Tibial artery (tissue), 4 donors: ENCODE results near the gene ADGRA3.

Source experiments
- DNase-seq, 2 donors: peaks; one replicate each; pipeline ENCODE4 v3.0.0-alpha.2; 2019
- H3K27ac ChIP-seq, 2 donors: fragments of 200-600 bp; sonication (generic) in 1 of 2; 1 replicate in 1 of 2; 2 replicates in 1 of 2; pipeline ENCODE4 v1.5.1; 2018 to 2019; ENCODE audit warnings: mild to moderate bottlenecking in 1 of 2
- H3K27me3 ChIP-seq, 2 donors: fragments of 200-600 bp; sonication (generic) in 1 of 2; one replicate each; pipeline versions ENCODE4 v1.5.1 to v1.6.0; 2016 to 2019
- H3K36me3 ChIP-seq, 3 donors: fragments of 200-600 bp; sonication (generic) in 2 of 3; one replicate each; pipeline ENCODE4 v1.5.1; 2016 to 2019; ENCODE audit warnings: mild to moderate bottlenecking in 2 of 3
- H3K4me1 ChIP-seq, 4 donors: fragments of 200-600 bp; sonication (generic) in 2 of 4; 1 replicate in 3 of 4; 2 replicates in 1 of 4; pipeline ENCODE4 v1.5.1; 2016 to 2019
- H3K4me3 ChIP-seq, 2 donors: fragments of 200-600 bp; sonication (generic) in 1 of 2; 1 replicate in 1 of 2; 2 replicates in 1 of 2; pipeline ENCODE4 v1.5.1; 2018 to 2019; ENCODE audit warnings: mild to moderate bottlenecking in 2 of 2
- H3K9me3 ChIP-seq, 3 donors: fragments of 200-600 bp; sonication (generic) in 1 of 3; one replicate each; pipeline ENCODE4 v1.5.1; 2016 to 2019
- intact Hi-C: fragments of 100-400 bp; cut with DNase I; formaldehyde crosslinking; loops from one replicate; pipeline ENCODE4 v1.15.0; 2023; ENCODE audit warnings: low total_unique reads
- TF ChIP-seq, protein P1 (sequence below), 2 experiments: fragments of 200-600 bp in 1 of 2; fragments of 450-650 bp in 1 of 2; IDR thresholded peaks; one replicate each; pipeline ENCODE4 v1.5.1; 2017 to 2019; ENCODE audit warnings: antibody characterized with exemption in 2 of 2, mild to moderate bottlenecking in 1 of 2, moderate library complexity in 1 of 2

The ADGRA3 gene

DNA sequence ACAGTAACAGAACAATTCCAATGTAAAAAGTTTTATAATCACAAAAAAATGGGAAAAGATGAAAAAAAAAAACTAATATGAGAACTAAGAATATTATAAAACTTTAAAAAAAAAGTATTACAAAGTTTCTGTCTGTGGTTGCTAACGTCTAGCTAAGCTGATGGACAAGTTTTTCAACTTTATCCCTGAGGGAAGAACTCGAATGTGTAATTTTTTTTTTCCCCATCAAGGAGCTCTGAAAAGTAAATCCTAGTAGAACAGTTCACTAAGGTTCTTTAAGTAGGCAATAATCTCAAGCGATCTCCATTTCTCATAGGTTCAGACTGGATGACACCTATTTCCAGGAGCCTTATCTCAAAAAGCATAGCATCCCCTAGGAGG, 14.2 kb downstream of the ADGRA3 start:
- DNase-seq, result no peak
- Histone ChIP-seq H3K27me3 (no peaks in the 10 kb centered on the region), H3K4me1 (peaks cover 0 to 6% (median 0%) of the 10 kb centered on the region in 4 donors), H3K9me3 (no peaks in the 10 kb centered on the region), H3K27ac (no peak overlapping the region), H3K36me3 (no peaks in the 10 kb centered on the region), H3K4me3 (no peak overlapping the region)
- intact Hi-C loops, result no loop called here
- TF ChIP-seq, protein P1, sequence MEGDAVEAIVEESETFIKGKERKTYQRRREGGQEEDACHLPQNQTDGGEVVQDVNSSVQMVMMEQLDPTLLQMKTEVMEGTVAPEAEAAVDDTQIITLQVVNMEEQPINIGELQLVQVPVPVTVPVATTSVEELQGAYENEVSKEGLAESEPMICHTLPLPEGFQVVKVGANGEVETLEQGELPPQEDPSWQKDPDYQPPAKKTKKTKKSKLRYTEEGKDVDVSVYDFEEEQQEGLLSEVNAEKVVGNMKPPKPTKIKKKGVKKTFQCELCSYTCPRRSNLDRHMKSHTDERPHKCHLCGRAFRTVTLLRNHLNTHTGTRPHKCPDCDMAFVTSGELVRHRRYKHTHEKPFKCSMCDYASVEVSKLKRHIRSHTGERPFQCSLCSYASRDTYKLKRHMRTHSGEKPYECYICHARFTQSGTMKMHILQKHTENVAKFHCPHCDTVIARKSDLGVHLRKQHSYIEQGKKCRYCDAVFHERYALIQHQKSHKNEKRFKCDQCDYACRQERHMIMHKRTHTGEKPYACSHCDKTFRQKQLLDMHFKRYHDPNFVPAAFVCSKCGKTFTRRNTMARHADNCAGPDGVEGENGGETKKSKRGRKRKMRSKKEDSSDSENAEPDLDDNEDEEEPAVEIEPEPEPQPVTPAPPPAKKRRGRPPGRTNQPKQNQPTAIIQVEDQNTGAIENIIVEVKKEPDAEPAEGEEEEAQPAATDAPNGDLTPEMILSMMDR (IDR thresholded peaks at IDR 0.05), result no peak

DNA sequence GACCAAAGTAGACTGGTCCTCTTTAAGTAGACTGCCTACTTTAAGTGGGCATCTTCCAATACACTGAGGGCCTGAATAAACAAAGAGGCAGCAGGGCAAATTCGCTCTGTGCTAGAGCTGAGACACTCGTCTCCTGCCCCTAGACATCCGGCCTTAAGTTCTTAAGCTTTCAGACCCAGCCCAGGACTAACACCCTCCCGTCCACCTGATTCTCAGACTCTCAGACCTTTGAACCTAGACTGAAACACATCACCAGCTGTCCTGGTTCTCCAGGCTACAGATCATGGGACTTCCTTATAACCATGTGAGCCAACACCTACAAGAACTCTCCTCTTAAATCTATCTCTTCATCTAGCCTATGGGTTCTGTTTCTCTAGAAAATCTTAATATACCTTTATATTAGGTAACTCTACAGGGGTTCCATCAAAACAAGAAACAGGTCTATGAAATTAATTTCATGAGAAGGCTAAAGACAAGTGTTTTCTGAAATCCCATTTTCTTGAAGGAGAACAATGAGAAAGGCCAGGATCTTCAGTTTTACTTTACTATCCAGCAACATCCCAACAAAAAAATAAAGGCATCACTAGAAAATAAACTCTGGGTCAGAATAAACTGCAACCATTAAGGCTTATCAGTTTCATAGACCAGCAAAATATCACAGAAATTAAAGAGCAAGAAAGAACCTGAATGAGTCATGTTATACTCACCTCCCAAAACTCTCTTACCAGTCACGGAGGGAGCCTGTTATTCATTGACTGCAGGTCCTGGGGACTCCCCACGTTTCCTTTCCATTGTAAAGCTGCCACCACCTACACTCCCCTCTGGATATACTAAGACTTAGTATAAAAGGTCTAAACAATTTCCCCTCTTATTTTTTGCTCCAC, 14.8 kb downstream of the ADGRA3 start:
- peaks cover 0 to 6% (median 0%) of the 10 kb centered on the region in 4 donors for H3K4me1 ChIP-seq
- H3K27ac ChIP-seq, result no peak overlapping the region
- no peak for DNase-seq
- intact Hi-C loops, result no loop called here
- no peaks in the 10 kb centered on the region for H3K27me3 ChIP-seq
- no peaks in the 10 kb centered on the region for H3K9me3 ChIP-seq
- no peaks in the 10 kb centered on the region for H3K36me3 ChIP-seq
- no peak overlapping the region for H3K4me3 ChIP-seq
- TF ChIP-seq, protein P1 (IDR thresholded peaks at IDR 0.05), result no peak

DNA sequence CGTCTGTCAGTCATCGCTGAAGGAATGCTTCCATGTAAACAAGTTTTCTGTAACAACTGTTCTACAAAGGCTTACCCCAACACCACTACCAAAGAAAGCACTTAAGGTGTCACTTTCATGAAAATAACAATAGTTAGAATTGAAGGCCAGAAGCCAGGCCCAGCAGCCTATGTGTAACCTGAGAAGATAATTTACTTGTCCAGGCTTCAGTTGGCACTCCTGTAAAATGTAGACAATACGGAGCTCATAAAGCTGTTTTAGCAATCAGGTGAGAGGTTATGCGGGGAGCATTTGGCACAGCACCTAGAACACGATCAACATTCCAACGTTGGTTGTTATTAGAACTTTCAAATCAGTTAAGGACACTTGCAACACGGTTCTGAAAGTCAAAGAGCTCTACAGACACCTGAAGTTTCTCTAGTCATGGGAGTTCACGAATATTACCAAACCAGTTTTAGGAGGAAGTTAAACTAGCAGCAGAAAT, 15.7 kb downstream of the ADGRA3 start:
- intact Hi-C loops, result no loop called here
- H3K4me1 ChIP-seq, result peaks cover 0 to 6% (median 0%) of the 10 kb centered on the region in 4 donors
- no peak overlapping the region for H3K4me3 ChIP-seq
- no peaks in the 10 kb centered on the region for H3K27me3 ChIP-seq
- H3K36me3 ChIP-seq, result no peaks in the 10 kb centered on the region
- DNase-seq, result no peak
- TF ChIP-seq, protein P1 (IDR thresholded peaks at IDR 0.05), result no peak
- no peak overlapping the region for H3K27ac ChIP-seq
- no peaks in the 10 kb centered on the region for H3K9me3 ChIP-seq

DNA sequence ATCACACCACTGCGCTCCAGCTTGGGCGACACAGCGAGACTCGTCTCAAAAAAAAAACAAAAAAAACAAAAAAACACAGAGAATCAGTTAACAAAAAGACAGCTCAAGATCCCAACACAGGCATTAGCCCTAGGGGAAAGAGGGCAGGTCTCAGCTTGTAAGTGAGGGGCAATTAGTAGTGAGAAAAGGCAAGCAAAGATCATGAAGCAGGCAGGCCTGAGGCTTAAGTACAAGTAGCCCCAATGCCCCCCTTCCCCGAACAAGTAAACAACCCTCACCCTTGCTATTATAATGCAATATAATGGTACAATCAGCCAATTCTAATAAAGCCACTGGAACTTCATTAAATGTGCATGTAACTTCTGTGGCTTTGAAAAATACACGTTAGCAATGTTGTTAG, 17.0 kb downstream of the ADGRA3 start:
- intact Hi-C loops, result no loop called here
- H3K27ac ChIP-seq, result no peak overlapping the region

DNA sequence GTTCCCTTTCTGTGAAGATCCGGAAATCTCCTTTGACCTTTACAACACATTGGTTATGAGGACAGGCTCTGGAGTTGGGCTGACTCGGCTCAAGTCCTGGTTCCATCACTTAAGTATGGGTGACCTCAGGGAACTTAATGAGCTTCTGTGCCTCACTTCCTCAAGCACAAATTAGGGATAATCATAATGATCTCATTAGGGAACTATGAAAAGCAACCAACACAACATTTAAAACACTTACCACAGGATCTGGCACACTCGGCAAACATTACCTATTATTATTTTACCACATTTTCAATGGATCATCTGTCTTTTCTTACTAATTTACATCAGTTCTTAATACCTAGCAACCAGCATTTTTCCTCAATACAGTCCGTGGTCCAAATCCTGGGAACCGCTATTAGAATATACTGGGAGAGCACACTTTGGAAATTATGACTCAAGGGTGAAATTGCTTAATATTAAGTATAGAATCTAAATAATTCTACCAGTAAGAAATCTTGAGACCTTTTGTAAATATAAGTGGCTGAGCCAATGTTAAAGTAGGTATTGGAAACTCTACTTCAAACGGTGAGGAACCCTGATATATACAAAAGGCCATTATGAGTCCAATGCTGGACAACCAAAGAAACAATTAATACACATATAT, 19.6 kb downstream of the ADGRA3 start:
- no peak overlapping the region for H3K4me3 ChIP-seq
- intact Hi-C loops, result no loop called here
- H3K27ac ChIP-seq, result no peak overlapping the region
- H3K9me3 ChIP-seq, result no peaks in the 10 kb centered on the region
- TF ChIP-seq, protein P1 (IDR thresholded peaks at IDR 0.05), result no peak
- no peaks in the 10 kb centered on the region for H3K27me3 ChIP-seq
- H3K4me1 ChIP-seq, result peaks cover 0 to 6% (median 0%) of the 10 kb centered on the region in 4 donors
- no peak for DNase-seq
- no peaks in the 10 kb centered on the region for H3K36me3 ChIP-seq

More for the DNA sequence above, 17.0 kb downstream of the ADGRA3 start:
- Histone ChIP-seq H3K4me3 (no peak overlapping the region), H3K36me3 (no peaks in the 10 kb centered on the region), H3K9me3 (no peaks in the 10 kb centered on the region), H3K4me1 (peaks cover 0 to 6% (median 0%) of the 10 kb centered on the region in 4 donors), H3K27me3 (no peaks in the 10 kb centered on the region)
- no peak for DNase-seq
- TF ChIP-seq, protein P1 (IDR thresholded peaks at IDR 0.05), result no peak
